ENCODE results near the gene SEMG2. TPM values are rescaled to one million over a fixed set of nuclear protein-coding genes. Genes with fewer than 3 reads are reported as not detected.

SEMG2 gene
- total RNA-seq, 1 experiment from 2014 or later, result not detected

GRCh38 chr20:45218636-45219035 is 2.5 kb upstream of the SEMG2 start:
- intact Hi-C loops (cut with micrococcal nuclease; ENCODE audit: unreplicated experiment), result no loop called here
- Histone ChIP-seq H3K4me2 (no peak overlapping the region), H3K36me3 (ENCODE audit: low read depth) (no peaks in the 10 kb centered on the region), H3K9me3 (ENCODE audit: insufficient read depth, low read depth) (no peaks in the 10 kb centered on the region), H4K20me1 (ENCODE audit: insufficient read depth) (no peaks in the 10 kb centered on the region), H3K4me1 (replicated peaks; ENCODE audit: insufficient read depth) (peaks cover 16% of the 10 kb centered on the region), H3K27me3 (ENCODE audit: insufficient read depth, low read depth) (no peaks in the 10 kb centered on the region), H3K79me2 (ENCODE audit: low read depth) (no peaks in the 10 kb centered on the region), H3F3A (ENCODE audit: insufficient read depth, low read depth) (peaks cover 8% of the 10 kb centered on the region; the same call in 1 of the 2 replicates), H2AFZ (no peak overlapping the region), H3K27ac (no peak overlapping the region), H3K9me2 (ENCODE audit: insufficient read depth) (no peaks in the 10 kb centered on the region; the same call in 1 of the 2 replicates), H3K4me3 (no peak overlapping the region)
- TF ChIP-seq EZH2 (IDR thresholded peaks at IDR 0.05; ENCODE audit: low read depth) (no peak), CTCF (conservative IDR thresholded peaks at IDR 0.05) (no peak)
- no TSS peak for BruUV-seq (replicated peaks)
- ChIA-PET CTCF (no interaction called here), POLR2A (ENCODE audit: unreplicated experiment) (no interaction called here)
- DNase-seq, result peak in 1 of 2 experiments; percentile 29

- no peaks in the 10 kb centered on the region for H3K79me2 ChIP-seq (ENCODE audit: low read depth)
- no peaks in the 10 kb centered on the region for H4K20me1 ChIP-seq (ENCODE audit: insufficient read depth)
- no peak overlapping the region for H3K4me2 ChIP-seq
- no TSS peak for BruUV-seq (replicated peaks)
- no peaks in the 10 kb centered on the region for H3K9me3 ChIP-seq (ENCODE audit: insufficient read depth, low read depth)
- no peaks in the 10 kb centered on the region for H3K36me3 ChIP-seq (ENCODE audit: low read depth)
- no peaks in the 10 kb centered on the region; the same call in 1 of the 2 replicates for H3K9me2 ChIP-seq (ENCODE audit: insufficient read depth)
- H3F3A ChIP-seq (ENCODE audit: insufficient read depth, low read depth), result peaks cover 11% of the 10 kb centered on the region; the same call in 1 of the 2 replicates
- ChIA-PET CTCF (no interaction called here), POLR2A (ENCODE audit: unreplicated experiment) (no interaction called here)
- no peaks in the 10 kb centered on the region for H3K27me3 ChIP-seq (ENCODE audit: insufficient read depth, low read depth)
- no peak overlapping the region for H2AFZ ChIP-seq
- TF ChIP-seq EZH2 (IDR thresholded peaks at IDR 0.05; ENCODE audit: low read depth) (no peak), CTCF (conservative IDR thresholded peaks at IDR 0.05) (no peak)
- intact Hi-C loops (cut with micrococcal nuclease; ENCODE audit: unreplicated experiment), result no loop called here
- no peak overlapping the region for H3K4me3 ChIP-seq
- no peak overlapping the region for H3K27ac ChIP-seq
- DNase-seq, result peak in 1 of 2 experiments; percentile 52
- H3K4me1 ChIP-seq (replicated peaks; ENCODE audit: insufficient read depth), result peaks cover 16% of the 10 kb centered on the region
These were observed 2.0 kb downstream of the SEMG2 start for GRCh38 chr20:45223136-45223535.

- peaks cover 6% of the 10 kb centered on the region for H3K4me1 ChIP-seq (replicated peaks; ENCODE audit: insufficient read depth)
- H3K79me2 ChIP-seq (ENCODE audit: low read depth), result no peaks in the 10 kb centered on the region
- H3K27ac ChIP-seq, result no peak overlapping the region
- no peak for TF ChIP-seq EZH2 (IDR thresholded peaks at IDR 0.05; ENCODE audit: low read depth)
- no peak for TF ChIP-seq CTCF (conservative IDR thresholded peaks at IDR 0.05)
- ChIA-PET CTCF (interaction anchor here (0.9 kb wide), 1 partner anchor 214 kb away, joined by 5 read pairs; no protein-coding TSS in a partner anchor), POLR2A (ENCODE audit: unreplicated experiment) (no interaction called here)
- H4K20me1 ChIP-seq (ENCODE audit: insufficient read depth), result no peaks in the 10 kb centered on the region
- DNase-seq, result peak in 1 of 2 experiments; percentile 8
- no peak overlapping the region for H3K4me3 ChIP-seq
- H3K27me3 ChIP-seq (ENCODE audit: insufficient read depth, low read depth), result no peaks in the 10 kb centered on the region
- H3F3A ChIP-seq (ENCODE audit: insufficient read depth, low read depth), result 0 out of 2 replicates have a peak, but pooled peaks cover 4% of the 10 kb centered on the region
- H3K9me2 ChIP-seq (ENCODE audit: insufficient read depth), result no peaks in the 10 kb centered on the region; the same call in 1 of the 2 replicates
- H2AFZ ChIP-seq, result no peak overlapping the region
- intact Hi-C loops (cut with micrococcal nuclease; ENCODE audit: unreplicated experiment), result no loop called here
- H3K4me2 ChIP-seq, result no peak overlapping the region
- no TSS peak for BruUV-seq (replicated peaks)
- no peaks in the 10 kb centered on the region for H3K9me3 ChIP-seq (ENCODE audit: insufficient read depth, low read depth)
- no peaks in the 10 kb centered on the region for H3K36me3 ChIP-seq (ENCODE audit: low read depth)
These were observed 5.1 kb downstream of the SEMG2 start for GRCh38 chr20:45226287-45226686.

Data from PC-9 (cell line).